Mammary epithelial cell (primary cell): ENCODE data around the gene NT5C3B.

Experiments
- CTCF ChIP-seq, 2 donors: IDR thresholded peaks in 1 of 2; conservative IDR thresholded peaks in 1 of 2; 2 replicates each; pipeline ENCODE4 v1.5.1; 2011 to 2012; ENCODE audit warnings: inconsistent platforms in 2 of 2, low read length in 2 of 2, mild to moderate bottlenecking in 2 of 2, control low read depth in 1 of 2, low read depth in 1 of 2; ENCODE audit not compliant: insufficient read depth in 1 of 2; ENCODE audit errors: extremely low read depth in 1 of 2
- EZH2 ChIP-seq: IDR thresholded peaks from 2 replicates; pipeline ENCODE4 v1.6.1; 2012; ENCODE audit warnings: low read length, inconsistent platforms, borderline replicate concordance

- TF ChIP-seq CTCF (conservative IDR thresholded peaks at IDR 0.05 in 1 of 2, IDR thresholded peaks at IDR 0.05 in 1 of 2; ENCODE audit: extremely low read depth in 1 of 2, insufficient read depth in 1 of 2, low read depth in 1 of 2, low read length in 2 of 2) (no peak), EZH2 (no peak)
Observed at GRCh38 chr17:41813699-41814124, 22.3 kb downstream of the NT5C3B start.
